Ureter (tissue), 1 donor: ENCODE measurements around the gene RNU6-9. TPM values are rescaled to one million over a fixed set of nuclear protein-coding genes. Genes with fewer than 3 reads are reported as not detected.

Experiments
- DNase-seq: peaks from one replicate; pipeline ENCODE4 v3.0.0-alpha.2; 2020; ENCODE audit warnings: low spot score
- total RNA-seq: library from RNA; stranded (reverse); gene quantifications from one replicate; pipeline ENCODE4 v1.2.4, GENCODE V29; 2023
- donor health status: DM: yes; HTN: yes; CAD: no.

RNU6-9 gene
- total RNA-seq, 1 donor from 2014 or later = not detected

DNA sequence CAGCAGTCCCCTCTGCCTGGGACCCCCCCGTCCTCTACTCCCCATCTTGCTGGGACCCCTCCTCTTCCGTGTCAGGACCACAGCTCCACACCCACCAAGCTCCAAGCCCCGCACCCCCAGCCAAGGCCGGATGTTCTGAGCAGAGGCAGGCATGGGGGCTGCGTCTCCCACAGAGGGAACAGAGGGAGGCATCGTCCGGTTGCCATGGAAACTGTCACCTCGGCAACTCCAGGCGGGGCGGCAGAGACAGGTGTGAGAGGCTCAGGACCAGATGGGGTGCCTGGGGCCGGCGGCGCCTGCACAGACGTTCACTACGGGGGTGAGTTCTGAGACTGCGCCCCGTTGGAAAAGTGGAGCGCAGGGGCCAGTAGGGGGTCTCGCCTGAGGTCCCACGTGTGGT is 5.4 kb downstream of the RNU6-9 start:
- no peak for DNase-seq

DNA sequence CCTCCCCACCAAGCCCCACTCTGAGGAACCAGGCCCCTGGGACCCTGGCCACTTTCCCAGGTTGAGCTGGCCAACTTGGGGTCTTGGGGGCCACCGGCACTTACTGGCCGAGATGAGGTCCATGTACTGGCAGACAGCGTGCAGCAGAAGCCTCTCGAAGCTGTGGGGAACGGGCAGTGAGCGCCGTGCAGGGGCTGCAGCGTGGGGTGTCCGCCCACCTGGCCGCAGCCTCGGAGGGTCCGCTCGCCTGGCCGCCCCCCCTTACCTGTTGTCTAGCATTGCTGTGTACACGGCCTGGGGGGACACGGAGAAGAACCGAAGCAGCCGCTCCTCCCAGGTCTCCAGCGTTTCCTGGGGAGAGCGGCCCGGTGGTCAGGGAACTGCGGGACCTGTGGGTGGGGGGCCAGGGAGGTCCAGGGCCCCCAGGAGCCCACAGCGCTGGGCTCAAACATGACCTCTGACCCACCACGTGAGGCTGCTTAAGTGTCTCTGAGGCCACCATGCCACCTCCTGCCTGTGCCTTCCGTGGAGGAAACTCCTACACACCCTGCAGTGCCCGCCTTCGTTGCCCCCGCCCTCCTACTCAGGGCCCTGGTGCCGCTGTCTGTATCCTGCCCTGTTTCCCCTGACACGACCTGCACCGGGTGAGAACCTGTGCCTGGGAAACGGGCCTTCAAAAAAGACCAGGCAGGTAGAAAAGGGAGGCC is 6.2 kb downstream of the RNU6-9 start:
- no peak for DNase-seq

DNA sequence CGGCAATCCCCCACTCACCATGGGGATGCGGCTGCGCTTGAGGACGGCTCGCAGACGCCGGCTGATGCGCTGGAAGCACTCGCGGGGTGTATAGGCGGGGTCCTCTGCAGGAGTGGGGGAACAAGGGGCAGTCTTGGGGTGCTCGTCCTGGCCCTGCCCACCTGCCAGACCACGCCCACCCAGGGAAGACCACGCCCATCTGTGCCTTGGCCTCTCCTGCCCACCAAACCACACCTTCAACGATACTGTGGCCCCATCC is 6.7 kb downstream of the RNU6-9 start:
- no peak for DNase-seq

DNA sequence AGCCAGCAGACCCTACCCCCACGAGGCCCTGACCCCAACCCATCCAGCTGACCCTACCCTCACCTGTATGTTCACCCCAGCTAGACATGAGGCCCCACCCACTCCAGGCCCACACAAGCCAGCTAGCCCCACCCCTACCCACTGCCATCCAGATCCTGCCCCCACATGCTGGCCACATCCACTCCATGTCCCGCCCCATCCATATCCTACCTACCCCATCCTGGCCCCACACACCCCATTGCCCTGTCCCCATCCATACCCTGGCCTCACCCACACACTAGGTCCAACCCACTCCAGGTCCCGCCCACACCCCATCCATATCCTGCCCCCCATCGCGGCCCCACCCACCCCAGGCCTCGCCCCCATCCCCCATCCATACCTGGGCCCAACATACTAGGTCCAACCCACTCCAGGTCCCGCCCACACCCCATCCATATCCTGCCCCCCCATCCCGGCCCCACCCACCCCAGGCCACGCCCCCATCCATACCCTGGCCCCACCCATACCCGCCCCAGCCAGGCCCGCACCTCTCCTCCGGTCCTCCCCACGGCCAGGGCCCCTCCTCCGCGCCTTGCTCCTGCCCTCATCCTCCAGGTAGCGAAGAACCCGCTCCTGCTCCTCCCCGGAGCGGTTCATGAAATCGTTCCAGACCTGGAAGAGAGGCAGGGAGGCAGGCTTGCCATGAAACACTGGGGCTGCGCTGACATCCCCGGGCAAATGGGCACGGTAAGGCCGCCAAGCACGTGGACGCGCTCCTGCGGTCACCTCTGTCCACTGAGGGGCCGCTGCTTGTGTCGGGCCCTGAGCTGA is 7.2 kb downstream of the RNU6-9 start:
- DNase-seq = no peak

DNA sequence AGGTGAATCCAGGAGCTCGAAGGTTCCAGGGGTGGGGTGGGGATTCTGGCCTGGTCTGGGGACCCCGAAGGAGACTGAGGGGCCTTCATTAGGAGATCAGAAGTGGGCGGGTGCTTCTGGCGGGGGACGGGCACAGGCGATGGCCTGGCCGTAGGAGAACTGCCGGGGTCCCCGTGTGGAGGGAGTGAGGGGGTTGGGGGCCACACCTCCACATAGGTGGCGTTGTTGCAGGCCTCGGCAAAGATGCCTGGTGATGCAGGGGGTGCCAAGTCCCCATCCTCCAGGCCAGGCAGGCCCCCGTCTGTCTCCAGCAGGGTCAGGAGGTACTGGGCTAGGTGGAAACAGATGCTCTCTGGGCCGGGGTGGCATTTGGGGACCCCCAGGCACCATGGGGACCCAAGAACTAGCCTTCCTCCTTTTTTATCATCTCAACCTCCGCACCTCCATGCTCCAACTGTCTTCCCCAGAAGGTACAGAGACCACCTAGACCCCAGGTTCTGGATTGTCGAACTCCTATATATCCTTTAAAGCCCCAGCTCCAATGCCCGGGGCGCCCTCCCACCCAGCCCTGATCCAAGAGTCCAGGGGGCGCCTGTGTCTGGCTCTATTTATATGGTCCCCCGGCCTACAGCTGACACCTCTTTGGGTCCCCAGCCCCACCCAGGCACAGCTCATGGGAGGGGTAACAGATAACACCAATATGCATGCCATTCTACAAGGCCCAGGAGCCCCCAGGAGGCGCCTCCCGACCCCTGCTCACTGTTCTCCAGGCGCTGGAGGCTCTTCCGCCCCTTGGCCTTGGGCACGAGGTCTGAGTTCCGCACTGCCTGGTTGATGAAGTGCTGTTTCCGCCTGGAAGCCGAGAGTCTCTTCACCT is 8.2 kb downstream of the RNU6-9 start:
- no peak for DNase-seq

DNA sequence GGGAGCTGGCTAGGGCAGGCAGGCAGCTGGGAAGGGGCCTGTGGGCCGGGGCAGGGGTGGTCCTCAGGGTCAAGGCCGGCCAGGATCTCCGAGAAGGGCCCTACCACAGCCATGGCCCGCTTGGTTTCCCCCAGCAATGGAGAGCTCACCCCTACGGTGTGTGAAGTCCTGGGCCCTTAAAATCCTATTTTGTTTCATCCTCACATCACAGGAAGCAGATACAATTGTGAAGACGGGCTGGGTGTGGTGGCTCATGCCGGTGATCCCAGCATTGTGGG is 8.7 kb downstream of the RNU6-9 start:
- no peak for DNase-seq

DNA sequence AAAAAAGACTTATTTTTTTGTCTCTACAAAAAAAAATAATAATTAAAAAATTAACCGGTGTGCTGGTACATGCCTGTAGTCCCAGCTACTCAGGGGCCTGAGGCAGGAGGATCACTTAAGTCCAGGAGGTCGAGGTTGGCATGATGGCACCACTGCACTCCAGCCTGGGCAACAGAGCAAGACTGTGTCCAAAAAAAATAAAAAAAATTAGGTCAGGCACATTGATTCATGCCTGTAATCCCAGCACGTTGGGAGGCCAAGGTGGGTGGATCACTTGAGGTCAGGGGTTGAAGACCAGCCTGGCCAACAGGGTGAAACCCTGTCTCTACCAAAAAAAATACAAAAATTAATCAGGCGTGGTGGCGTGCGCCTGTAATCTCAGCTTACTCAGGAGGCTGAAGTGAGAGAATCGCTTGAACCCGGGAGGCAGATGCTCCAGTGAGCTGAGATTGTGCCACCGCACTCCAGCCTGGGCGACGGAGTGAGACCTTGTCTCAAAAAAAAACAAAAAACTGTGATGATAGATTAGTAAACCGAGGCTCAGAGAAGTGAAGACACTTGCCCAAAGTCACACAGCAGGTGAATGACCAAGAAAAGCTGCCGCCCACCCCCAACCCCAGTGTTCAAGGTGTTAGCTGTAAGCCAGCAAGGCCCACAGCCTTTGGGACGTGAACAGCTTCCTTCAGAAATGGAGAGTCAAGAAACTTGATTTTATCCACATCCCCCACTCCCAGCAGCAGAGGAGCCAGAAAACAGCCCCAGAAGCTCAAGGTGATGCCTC is 9.4 kb downstream of the RNU6-9 start:
- no peak for DNase-seq

DNA sequence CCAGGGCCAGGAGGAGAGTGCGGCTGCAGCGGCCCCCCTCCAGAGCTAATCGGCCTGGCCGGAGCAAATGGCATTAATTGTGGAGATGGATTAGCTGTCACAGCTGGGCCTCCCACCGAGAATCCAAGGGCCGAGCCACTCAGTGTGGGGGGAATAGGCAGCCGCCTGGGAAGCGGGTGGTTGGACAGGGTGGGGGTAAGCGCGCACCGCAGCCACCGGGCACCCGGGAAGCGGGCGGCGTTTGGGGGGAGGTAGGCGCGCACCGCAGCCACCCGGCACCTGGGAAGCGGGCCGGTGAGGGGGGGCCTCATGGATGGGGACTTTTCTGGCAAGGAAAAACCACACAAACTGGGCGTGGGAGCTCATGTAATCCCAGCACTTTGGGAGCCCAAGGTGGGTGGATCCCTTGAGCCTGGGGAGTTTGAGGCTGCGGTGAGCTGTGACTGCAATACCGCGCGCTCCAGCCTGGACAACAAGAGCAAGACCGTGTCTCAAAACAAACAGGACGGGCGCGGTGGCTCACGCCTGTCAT is 10.0 kb downstream of the RNU6-9 start:
- no peak for DNase-seq

DNA sequence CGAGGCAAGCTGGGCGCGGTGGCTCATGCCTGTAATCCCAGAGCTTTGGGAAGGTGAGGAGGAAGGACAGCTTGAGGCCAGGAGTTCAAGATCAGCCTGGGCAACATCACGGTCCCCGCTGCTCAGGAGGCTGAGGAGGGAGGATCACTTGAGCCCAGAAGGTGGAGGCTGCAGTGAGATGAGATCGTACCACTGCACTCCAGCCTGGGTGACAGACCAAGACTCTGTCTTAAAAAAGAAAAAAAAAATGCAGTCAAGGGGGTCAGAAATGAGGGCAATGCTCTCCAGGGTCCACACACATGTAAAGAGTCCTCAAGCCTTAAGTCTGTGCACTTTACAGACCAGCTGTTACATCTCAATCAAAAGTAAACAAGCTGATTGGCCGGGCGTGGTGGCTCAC is 11.3 kb downstream of the RNU6-9 start:
- DNase-seq = no peak

DNA sequence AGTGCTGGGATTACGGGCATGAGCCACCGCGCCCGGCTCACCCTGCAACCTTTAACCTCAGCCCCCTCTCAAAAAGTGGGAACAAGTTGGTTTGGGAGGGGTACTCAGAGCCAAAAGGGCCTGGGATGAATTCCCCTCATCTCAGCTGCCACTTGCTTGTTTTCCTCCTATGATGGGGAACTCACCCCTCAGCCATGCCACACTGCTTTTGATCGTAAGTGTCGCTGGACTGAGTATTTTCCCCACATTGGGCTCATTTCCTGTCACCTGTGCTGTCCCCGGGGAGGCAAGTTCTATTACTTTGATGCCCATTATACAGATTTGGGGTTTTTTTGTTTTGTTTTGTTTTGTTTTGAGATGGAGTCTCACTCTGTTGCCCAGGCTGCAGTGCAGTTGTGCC is 13.2 kb downstream of the RNU6-9 start:
- DNase-seq = no peak

DNA sequence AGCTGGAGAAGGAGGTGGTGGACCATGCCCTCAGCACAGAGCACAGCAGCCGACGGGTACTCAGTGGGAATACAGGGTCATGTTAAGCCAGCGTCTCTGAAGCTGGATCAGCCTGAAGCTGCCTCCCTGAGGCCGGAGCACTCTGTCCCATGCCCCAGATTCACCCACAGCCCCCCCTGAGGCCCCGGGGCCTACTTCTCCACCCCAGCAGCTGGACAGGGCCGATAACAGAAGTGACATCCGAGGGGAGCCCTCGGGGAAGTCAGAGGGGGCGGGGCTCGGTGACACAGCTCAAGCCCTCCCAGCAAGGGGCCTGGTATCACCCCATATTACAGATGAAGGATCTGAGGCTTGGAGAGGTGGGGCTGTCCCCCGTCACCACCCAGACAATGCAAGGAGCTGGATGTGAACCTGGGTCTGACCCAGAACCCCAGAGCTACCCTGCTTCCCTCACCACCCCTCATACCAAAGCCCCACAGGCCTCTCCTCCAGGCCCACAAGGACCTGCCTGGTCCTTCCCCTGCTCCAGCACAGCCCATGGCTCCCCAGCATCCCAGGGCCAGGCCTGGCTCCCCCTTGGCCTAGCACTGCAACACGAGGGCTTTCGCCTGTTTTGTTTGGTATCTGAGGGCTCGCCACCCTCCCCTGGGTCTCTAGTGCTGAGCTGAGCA is 14.0 kb downstream of the RNU6-9 start:
- no peak for DNase-seq

DNA sequence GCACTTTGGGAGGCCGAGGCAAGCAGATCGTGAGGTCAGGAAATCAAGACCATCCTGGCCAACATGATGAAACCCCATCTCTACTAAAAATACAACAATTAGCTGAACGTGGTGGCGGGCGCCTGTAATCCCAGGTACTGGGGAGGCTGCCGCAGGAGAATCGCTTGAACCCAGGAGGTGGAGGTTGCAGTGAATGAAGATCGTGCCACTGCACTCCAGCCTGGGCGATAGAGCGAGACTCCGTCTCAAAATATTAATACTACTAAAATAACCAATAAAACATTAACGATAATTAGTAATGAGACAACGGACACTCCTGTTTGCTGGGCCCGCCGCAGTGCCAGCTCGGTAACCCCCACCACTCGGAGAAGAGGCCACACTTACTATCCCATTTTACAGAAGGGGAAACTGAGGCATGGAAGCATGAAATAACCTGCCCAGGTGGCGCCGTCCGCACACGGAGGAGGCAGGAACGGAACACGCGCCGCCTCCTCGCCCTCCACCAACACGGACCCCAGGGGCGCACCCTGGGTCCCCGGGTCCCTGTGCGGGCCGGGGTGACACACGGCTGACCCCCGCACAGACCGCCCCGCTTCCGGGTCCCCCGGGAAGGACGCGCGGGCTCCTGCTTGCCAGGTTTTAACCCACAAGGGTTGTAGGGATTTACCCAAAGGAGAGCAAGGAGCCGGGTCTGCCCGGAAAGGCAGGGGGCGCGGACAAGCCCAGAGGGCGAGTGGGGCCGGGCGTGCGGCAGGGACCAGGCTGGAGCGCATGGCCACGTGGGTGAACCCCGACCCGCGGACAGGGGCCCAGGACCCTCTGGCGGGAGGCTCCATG is 18.1 kb downstream of the RNU6-9 start:
- DNase-seq = no peak

DNA sequence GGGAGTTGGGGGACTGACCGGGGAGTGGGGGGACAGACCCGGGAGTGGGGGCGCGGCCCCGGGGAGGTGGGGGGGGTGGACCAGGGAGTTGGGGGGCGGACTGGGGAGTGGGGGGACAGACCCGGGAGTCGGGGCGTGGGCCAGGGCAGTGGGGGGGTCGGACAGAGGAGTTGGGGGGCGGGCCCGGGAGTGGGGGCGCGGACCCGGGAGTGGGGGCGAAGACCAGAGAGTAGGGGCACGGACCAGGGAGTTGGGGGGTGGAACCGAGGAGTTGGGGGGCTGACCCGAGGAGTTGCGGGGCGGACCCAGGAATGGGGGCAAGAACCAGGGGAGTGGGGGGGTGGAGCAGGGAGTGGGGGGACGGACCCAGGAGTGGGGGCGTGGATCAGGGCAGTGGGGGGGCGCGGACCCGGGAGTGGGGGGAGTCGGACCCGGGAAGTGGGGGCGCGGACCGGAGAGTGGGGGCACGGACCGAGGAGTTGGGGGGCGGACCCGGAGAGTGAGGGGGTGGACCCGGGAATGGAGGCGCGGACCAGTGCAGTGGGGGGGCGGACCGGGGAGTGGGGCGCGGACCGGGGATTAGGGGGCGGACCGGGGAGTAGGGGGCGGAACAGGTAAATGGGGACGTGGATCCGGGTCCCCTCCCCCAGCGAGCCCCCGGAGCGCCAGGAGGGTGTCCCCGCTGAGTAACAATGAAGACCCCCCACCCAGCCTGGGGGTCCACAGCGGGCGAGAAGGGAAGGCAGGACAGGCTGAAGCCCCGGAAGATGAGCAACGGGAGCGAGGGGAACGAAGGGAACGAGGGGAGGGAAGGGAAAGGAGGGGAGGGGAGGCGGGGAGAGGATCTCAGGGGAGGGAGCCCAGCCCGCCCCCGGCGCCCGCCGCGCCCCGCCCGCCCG is 19.1 kb downstream of the RNU6-9 start:
- no peak for DNase-seq

DNA sequence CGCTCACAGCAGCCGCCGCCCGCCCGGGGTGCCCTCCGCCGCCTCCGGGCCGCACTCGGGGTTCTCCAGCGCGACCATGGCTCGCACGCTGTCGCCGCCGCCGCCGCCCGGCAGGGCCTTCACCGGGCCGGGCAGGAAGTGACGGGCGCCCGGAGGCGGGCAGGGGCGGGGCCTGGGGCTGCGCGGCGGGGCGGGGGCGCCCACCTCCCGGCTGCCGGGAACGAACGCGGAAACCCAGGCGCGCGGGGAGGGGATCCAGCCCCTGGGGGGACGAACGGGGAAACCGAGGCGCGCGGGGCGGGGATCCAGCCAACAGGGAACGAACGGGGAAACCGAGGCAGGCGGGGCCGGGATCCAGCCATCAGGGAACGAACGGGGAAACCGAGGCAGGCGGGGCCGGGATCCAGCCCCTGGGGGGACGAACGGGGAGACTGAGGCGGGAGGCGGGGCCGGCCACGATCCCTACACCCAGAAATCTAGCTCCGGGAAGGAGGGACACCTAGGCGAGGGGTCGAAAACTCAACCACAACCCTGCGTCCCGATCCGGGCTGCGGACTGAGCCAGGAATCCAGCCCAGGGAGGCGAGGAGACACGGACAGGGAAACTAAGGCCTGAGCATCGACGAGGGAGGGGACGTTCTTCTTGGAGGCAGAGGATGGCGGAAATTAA is 19.9 kb downstream of the RNU6-9 start, which contains the start of gene R3HDM4:
TSS of gene R3HDM4 (minus strand) at position 140 of the 669 bp plus-strand sequence. CDS start at position 78, 62 bp downstream.
- DNase-seq = peak; percentile 85

DNA sequence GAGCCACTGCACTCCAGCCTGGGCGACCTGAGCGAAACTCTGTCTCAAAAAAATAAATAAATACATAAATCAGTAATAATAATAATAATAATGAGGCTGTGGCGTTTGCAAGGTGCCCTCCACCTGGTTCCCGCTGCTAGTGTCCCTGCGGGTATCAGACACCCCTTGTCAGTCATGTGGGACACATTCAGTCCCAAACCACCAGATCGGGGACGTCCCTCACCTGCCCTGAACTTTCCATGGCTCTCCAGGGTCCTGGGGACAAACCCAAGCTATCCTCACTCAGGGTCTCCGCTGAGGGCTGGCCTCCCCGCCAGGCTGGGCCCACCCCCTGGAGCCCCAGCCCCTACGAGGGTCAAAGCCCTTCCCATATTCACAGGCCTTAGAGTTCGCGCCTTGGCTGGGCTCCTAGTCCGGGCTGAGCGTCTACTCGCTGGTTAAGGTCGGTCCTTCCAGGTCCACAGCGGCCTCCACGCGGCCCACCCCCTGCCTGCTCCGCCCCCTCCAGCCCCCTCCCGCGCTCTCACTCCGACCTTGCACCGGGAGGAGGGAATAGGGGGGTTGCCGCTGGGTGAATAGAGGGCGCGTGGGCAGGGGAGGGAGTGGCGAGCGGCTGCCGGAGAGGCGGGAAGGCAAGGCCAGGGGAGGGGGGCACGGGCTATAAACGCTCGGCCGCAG is 23.5 kb downstream of the RNU6-9 start:
- no peak for DNase-seq

DNA sequence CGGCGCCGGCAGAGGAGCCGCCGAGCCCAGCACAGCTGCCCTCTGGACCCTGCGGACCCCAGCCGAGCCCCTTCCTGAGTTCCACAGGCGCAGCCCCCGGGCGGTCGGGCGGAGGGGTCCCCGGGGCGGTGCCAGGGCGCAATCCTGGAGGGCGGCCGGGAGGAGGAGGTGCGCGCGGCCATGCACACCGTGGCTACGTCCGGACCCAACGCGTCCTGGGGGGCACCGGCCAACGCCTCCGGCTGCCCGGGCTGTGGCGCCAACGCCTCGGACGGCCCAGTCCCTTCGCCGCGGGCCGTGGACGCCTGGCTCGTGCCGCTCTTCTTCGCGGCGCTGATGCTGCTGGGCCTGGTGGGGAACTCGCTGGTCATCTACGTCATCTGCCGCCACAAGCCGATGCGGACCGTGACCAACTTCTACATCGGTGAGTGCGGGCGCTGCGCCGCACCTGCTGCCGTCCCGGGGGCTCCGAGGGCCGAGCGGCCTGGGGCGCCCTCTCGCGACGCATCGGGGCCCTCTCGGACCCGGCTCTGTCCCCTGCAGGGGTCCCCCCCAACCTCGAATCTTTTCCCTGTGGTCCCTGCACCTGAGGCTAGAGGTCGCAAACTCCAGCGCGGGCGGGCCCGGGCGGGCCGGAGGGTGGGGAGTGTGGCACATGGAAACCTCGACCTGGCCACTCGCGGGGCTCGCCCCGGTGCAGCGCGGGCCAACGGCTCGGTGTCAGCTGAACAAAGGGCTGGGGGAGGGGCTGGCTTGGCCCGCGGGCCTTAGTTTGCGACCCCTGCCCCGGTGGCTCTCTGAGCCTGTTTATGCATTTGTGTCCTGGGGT is 24.3 kb downstream of the RNU6-9 start, which contains the start of gene KISS1R:
TSS of gene KISS1R (plus strand) at position 11 of the 829 bp plus-strand sequence. CDS start at position 181, 170 bp downstream.
- DNase-seq = no peak

DNA sequence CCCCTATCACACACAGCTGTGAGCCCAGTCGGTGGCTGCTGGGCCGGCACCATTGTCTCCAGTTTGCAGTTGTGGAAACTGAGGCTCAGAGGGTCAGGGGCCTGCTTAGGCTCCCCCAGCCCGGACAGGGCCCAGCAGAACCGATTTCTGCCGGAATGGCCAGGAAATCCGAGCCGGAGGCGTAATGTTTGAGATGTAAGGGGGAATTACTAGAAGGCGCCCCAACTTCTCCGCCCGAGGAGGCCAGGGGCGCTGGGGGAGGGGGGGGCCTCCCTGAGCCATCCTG is 24.8 kb downstream of the RNU6-9 start:
- no peak for DNase-seq
